Measurements from ENCODE around the gene GNG12.

- TF ChIP-seq POLR2A (IDR thresholded peaks at IDR 0.05): no peak
- no peak for TF ChIP-seq POLR2AphosphoS5 (IDR thresholded peaks at IDR 0.05)
Observed at GRCh38 chr1:67790201-67790692, 43.0 kb downstream of the GNG12 start.
